ENCODE results near the gene NBPF26.
"Not testable (repeated sequence)": the region's sequence is repeated elsewhere in the genome, so short reads cannot be mapped to it uniquely, and the experiment has no call there.

DNA sequence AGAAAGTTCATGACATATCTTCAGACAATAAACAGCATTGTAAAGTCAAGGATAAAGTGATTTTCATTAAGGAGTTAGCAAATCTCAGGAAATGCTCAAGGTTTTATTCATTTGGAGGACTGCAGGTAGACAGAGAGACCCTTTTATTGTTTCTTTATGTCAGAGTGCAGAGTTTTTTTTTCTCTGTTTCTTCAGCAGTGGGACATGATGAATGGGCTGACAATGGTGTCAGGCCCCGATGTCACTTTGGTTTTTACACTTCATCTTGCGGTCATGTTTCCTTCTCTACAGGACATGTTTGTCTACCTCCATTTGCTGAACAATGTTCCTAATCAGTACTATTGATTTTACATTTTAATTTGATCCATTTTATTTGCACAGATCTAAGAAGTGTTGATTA, 134.4 kb downstream of the NBPF26 start:
- not testable (repeated sequence) for TF ChIP-seq POLR2A (IDR thresholded peaks at IDR 0.05; ENCODE audit: low read length); GATA1 (IDR thresholded peaks at IDR 0.05; ENCODE audit: low read depth, low read length)
